GM13976 (cell line): ENCODE measurements around the gene NOTCH3.
A peak's percentile ranks its signal among the peaks of the same experiment; 100 is the strongest.

Experiments
- DNase-seq: peaks from one replicate; pipeline ENCODE4 v3.0.0; 2012; ENCODE audit warnings: low spot score
- in situ Hi-C: fragments of 300-500 bp; cut with MboI; formaldehyde crosslinking; loops from one replicate; pipeline ENCODE4 v1.12.0; 2022; ENCODE audit warnings: low sequenced_read_pairs, mixed read lengths, inconsistent platforms; ENCODE audit not compliant: unreplicated experiment
- TF ChIP-seq, protein P1 (sequence below): IDR thresholded peaks from 2 replicates; pipeline ENCODE4 v1.5.1; 2012; ENCODE audit warnings: borderline replicate concordance, mild to moderate bottlenecking; ENCODE audit not compliant: insufficient read depth; ENCODE audit errors: extremely low read depth, missing control alignments, control extremely low read depth

The NOTCH3 gene

GRCh38 chr19:15196360-15197005 is 4.3 kb downstream of the NOTCH3 start:
- in situ Hi-C loops, result no loop called here
- DNase-seq, result no peak
- TF ChIP-seq, protein P1, sequence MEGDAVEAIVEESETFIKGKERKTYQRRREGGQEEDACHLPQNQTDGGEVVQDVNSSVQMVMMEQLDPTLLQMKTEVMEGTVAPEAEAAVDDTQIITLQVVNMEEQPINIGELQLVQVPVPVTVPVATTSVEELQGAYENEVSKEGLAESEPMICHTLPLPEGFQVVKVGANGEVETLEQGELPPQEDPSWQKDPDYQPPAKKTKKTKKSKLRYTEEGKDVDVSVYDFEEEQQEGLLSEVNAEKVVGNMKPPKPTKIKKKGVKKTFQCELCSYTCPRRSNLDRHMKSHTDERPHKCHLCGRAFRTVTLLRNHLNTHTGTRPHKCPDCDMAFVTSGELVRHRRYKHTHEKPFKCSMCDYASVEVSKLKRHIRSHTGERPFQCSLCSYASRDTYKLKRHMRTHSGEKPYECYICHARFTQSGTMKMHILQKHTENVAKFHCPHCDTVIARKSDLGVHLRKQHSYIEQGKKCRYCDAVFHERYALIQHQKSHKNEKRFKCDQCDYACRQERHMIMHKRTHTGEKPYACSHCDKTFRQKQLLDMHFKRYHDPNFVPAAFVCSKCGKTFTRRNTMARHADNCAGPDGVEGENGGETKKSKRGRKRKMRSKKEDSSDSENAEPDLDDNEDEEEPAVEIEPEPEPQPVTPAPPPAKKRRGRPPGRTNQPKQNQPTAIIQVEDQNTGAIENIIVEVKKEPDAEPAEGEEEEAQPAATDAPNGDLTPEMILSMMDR, result no peak

DNA sequence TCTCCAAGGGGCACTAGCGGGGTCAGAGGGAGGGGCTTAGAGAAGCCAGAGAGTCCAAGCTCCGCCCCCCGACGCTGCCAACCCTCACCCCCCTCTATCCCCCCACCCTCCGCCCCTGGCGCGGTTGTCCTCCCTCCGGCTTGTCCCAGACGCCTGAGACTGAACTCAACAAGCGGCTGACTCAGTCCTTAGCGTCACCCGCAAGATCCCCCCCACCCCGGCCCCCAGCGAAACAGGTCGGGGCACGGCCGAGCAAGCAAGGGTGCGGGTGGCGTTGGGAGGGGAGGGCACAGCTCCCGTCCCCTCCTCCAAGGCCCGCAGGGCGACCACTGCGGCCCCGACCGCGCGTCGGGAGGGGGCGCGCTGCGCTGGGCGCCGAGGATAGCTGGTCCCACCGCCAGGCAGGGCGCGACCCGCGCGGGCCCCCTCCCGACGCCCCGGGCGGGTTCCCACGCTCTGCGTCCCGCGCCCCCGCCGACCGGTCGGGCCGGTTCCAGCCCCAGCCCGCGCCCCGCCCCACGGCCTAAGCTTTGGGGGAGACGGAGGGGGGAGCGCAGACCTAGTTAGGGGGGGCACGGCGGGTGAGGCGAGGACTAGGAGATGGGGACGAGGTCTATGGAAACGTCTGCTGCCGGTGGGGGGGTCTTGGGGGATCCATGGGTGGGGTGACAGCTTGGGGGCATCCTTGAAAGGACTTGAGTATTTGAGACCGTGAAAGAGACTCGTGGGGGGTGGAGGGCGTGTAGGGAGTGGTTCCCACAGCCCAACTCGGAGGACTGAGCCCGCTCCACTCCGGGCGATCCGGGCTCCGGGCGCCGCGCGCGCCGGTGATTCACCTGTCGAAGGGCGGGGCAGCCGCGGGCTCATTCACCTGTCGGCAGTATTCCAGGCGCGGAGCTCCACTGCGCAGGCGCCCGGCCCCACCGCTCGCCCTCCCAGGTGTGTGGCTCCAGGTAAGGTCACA is 5.1 kb downstream of the NOTCH3 start:
- DNase-seq, result no peak
- in situ Hi-C loops, result no loop called here
- TF ChIP-seq, protein P1, result peak; percentile 16

- in situ Hi-C loops, result no loop called here
- TF ChIP-seq, protein P1, result no peak
- no peak for DNase-seq
Observed at GRCh38 chr19:15194938-15195337, 5.9 kb downstream of the NOTCH3 start.

- TF ChIP-seq, protein P1, result no peak
- no peak for DNase-seq
- in situ Hi-C loops, result no loop called here
Observed at GRCh38 chr19:15191982-15192381, 8.8 kb downstream of the NOTCH3 start.

DNA sequence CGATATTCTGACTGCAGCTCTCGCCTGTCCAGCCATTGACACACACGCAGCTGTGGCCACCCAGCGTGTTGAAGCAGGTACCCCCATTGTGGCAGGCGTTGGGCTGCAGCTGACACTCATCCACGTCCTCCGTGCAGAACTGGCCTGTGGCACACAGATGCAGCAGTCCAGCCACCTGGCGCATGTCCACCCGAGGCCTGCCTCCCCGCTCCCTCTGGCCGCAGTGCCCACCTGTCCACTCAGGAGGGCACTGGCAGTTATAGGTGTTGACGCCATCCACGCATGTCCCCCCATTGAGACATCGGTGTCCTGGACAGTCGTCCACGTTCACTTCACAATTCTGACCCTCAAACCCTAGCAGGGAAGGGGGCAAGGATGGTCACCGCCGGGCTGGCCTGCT is 9.3 kb downstream of the NOTCH3 start:
- no peak for DNase-seq
- in situ Hi-C loops, result no loop called here
- TF ChIP-seq, protein P1, result no peak

GRCh38 chr19:15188851-15189250 is 11.9 kb downstream of the NOTCH3 start:
- no peak for DNase-seq
- TF ChIP-seq, protein P1, result no peak
- in situ Hi-C loops, result no loop called here
